Inferior parietal cortex (tissue), 1 donor: Measurements from ENCODE around the gene LRBA.

ENCODE experiments used
- DNase-seq: peaks from one replicate; pipeline ENCODE4 v3.0.0-alpha.2; 2016; ENCODE audit errors: extremely low spot score

Gene LRBA

DNA sequence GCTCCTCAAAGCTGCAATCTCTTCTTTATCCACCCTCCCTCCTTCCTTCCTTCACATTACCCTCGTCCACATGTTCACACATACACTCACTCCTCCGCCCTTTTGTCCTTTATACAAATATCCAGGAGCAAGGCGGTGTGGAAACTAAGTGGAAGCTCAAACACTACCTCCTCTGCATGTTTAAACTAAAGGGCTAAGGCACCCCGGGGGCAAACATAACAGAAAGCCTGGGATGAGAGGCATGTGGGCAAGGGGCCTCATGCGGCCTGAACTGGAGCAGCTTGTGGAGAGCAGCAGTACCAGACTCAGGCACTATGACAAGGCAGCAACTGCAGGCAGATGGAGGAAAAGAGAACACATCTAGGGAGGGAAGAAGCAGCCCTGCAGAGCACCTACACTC is 423.7 kb downstream of the LRBA start:
- no peak for DNase-seq

- no peak for DNase-seq
These were observed 424.5 kb downstream of the LRBA start for GRCh38 chr4:150590631-150591030.

- no peak for DNase-seq
These were observed 425.9 kb downstream of the LRBA start for GRCh38 chr4:150589157-150589556.

- DNase-seq = no peak
These were observed 426.8 kb downstream of the LRBA start for GRCh38 chr4:150588316-150588715.

DNA sequence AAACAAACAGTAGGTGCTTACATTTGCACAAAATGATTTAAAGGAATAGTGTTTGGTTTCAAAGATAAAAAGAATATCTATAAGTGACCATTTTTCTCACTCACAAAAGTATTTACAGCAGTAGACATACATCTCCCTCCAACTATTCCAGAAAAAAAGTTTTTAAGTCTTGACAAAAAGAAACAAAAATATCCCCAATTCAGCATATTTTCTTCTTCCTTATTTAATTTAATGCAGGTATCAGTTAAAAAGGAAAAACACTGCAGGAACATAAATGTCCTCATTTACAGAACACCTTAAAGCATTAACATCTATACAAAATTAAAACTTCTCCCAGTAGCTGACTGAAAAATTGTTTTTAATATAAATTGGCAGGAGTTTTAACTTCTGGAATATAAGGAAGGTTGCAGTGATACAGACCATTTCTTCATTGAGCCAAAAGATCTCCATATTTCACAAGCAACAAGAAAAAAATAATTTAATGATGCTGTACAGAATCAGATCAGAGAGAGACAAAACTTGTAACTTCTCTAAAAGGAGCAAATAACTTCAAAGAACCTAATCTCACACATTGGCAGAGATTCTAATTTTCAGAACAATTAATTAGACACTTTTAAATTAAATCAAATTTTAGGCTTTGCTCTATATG is 428.8 kb downstream of the LRBA start:
- no peak for DNase-seq

DNA sequence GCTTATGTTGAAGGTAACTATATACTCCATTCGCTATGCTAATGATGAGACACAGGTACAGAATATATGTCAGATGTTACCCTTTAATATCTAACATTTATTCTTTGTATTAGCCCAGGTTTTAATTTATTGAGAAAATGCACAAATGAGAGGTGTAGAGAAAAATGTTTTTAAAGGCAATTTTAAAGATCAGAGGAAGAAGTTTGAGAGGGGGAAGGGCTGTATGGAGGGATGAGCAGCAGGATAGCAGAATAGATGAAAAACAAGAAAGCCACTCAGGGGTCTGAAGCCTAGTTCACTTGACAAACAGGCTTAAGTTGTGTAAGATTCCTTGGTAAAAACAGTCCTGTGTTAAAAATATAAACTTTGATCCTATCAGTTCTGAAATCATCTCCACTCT is 429.5 kb downstream of the LRBA start:
- no peak for DNase-seq

GRCh38 chr4:150584111-150584915 is 430.8 kb downstream of the LRBA start:
- DNase-seq = no peak

DNA sequence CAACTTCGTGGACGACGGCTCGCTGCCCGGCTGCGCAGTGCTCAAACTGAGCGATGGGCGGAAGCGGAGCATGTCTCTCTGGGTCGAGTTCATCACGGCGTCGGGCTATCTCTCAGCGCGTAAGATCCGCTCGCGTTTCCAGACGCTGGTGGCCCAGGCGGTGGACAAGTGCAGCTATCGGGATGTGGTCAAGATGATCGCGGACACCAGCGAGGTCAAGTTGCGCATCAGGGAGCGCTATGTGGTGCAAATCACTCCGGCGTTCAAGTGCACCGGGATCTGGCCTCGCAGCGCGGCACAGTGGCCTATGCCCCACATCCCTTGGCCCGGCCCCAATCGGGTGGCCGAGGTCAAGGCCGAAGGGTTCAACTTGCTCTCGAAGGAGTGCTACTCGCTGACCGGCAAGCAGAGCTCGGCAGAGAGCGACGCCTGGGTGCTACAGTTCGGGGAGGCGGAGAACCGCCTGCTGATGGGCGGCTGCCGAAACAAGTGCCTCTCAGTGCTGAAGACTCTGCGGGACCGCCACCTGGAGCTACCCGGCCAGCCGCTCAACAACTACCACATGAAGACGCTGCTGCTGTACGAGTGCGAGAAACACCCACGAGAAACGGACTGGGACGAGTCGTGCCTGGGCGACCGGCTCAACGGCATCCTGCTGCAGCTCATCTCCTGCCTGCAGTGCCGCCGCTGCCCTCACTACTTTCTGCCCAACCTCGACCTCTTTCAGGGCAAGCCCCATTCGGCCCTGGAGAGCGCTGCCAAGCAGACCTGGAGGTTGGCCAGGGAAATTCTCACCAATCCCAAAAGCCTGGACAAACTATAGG is 431.6 kb downstream of the LRBA start:
- DNase-seq = no peak

DNA sequence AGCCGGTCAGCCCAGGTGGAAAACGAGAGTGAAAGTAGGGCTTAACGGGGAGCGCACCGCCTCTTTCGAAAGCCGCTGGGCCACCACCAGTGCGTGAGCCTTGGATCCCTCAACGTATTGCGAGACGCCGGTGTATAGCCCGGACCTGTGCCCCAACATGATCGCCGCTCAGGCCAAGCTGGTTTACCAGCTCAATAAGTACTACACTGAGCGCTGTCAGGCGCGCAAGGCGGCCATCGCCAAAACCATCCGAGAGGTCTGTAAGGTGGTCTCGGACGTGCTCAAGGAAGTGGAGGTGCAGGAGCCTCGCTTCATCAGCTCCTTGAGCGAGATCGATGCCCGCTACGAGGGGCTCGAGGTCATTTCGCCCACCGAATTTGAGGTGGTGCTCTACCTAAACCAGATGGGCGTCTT is 432.2 kb downstream of the LRBA start:
- DNase-seq = no peak

DNA sequence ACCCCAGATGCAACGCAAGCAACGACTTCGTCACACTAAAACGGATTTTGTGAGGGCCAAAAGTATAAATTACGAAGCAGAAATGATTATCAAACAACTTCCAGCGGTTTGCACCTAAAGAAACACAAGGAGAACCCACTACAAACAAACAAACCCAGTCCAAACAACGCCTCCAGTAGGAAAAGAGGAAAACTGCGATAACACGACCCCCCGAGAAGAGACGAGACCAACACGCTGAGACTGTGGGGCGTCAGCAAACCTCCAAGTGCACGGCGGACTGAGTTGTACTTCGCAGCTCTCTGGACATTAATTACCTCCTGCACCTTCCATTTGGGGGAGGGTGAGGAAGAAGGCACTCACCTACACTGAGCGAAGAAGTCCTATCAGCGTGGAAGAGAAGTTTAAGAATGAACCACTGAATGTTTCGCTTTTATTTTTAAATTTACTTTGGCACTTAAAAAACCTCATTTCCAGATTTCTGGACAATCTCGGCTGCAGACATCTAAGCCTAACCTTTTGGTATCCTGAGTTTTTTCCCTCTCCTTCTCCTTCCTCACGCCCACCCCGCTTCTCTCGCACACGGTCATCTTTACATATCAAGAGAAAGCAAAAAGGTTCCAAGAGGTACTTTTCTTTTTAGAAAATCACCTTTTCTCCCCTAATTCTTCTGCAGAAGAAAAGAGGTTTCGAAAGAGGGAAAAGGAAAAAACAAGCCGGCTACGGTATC is 432.8 kb downstream of the LRBA start, which contains the start of gene MAB21L2:
Gene MAB21L2 (plus strand): TSS at position 6 of the 727 bp plus-strand sequence. CDS start 879 bp downstream, outside the sequence.
- DNase-seq = no peak

- DNase-seq = no peak
These were observed 433.4 kb downstream of the LRBA start for GRCh38 chr4:150581641-150582051.

GRCh38 chr4:150581056-150581605 is 434.0 kb downstream of the LRBA start:
- DNase-seq = no peak

- DNase-seq = no peak
These were observed 434.8 kb downstream of the LRBA start for GRCh38 chr4:150580306-150580705.

GRCh38 chr4:150579551-150580234 is 435.4 kb downstream of the LRBA start:
- DNase-seq = no peak

DNA sequence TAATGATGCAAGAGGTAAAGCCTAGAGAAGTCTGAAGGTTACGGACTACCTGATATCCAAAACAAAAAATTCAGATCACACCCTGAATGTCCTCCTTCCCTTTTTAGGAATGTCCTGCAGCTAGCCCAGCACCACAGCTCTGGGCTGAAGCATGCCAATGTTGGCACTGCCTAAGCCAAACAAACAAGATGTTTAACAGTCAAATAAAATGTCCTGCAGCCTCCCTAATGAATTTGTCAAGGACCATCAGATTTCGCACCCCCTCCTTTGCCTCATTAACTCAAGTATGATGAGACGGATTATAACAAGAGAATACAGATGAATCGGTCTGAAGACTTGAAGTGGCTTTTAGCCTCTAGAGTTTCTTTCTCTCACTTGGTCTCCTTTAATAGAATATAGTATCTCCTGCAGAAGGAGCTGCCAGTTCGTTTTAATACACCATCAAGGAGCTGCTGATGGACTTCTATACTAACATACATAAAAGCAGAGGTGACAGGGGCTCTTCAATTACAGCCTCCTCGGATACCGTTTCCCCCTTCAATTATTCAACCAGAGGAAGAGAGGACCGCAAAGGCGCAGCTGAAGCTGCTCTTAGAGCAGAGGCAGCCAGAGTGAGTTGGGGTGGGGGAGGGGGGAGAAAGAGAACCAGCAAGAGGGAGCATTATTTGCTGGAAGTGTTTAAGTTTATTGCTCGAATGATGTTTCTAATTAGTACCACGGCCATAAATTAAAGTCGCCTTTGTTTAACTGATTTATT is 436.2 kb downstream of the LRBA start:
- no peak for DNase-seq

DNA sequence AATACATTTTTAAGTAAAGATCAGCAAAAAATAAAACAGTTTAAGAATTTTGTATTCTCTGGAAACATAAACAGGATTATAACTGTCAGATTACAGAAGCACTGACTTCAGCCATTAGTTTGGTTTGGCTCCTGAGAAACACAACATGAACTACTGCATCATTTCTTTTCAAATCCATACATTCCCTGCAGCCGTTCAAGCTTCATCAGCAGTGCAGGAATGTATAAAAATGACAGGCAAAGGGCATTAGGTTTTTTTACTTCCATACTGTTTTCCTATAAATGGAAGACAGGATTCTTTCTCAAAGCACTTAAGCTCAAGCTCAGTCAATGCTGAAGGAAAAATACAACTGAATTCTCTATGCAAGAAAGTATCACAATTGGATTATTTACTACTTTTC is 437.3 kb downstream of the LRBA start:
- no peak for DNase-seq

GRCh38 chr4:150574678-150575077 is 440.4 kb downstream of the LRBA start:
- DNase-seq = no peak

DNA sequence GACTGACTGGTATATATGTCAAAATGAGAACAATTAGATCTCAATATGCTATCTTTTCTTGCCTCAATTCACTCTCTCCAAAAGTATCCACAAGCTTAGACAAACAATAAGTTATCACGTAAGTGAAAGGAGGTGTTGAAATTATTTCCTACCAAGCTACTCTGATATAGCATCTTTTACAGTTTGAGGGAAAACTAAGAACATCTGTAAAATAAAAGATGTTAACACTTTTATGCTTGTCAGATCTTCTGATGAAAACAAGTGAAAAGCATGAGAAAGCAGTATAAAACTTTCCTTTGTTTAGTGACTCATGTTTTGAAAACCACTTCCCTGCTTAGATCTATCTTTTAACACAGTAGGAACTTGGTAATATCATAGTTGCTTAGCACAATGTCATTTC is 441.6 kb downstream of the LRBA start:
- DNase-seq = no peak

GRCh38 chr4:150572704-150573504 is 442.2 kb downstream of the LRBA start:
- no peak for DNase-seq
